Measurements from ENCODE around the gene GPX4.

The GPX4 gene

DNA sequence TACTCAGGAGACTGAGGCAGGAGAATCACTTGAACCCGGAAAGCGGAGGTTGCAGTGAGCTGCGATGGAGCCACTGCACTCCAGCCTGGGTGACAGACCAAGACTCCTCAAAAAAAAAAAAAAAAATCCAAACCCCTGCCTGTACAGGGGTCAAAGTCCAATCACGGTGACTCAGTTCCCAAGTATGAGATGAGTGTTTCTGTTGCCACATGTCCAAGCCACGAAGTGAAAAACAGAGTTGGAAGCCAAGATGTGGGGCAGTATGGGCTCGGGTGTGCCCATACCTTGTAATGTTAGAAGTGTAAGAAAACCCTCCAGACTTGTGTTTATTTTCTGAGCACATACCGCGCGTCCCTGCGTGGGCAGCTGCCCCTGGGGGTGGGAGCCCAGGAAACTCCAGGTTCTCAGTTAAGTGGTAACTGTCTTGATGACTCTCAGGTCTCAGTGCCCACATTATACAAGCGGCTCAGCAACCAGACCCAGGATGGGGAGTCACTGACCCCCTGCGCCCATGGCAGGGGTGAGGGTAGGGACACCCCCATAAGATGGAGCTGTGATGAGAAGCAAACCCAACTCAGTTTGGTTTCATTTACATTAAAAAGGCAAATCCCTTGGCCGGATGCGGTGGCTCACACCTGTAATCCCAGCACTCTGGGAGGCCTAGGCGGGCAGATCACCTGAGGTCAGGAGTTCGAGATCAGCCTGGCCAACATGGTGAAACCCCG, 1.2 kb upstream of the GPX4 start:
- in situ Hi-C loops (cut with MboI; ENCODE audit: low sequenced_read_pairs): no loop called here

DNA sequence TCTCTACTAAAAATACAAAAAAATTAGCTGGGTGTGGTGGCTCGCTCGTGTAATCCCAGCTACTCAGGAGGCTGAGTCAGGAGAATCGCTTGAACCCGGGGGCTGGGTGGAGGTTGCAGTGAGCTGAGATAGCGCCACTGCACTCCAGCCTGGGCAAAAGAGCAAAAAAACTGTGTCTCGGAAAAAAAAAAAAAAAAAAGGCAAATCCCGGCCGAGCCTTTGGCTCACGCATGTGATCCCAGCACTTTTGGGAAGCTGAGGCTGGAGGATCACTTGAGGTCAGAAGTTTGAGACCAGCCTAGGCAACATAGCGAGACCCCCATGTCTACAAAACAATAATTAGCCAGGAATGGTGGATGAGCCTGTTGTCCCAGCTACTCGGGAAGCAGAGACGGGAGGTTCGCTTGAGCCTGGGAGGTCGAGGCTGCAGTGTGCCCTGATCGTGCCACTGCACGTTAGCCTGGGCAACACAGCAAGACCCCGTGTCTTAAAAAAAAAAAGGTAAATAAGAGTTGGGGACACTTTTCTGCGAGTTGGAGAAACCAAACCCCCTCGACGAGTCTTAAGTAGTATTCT, 574 bp upstream of the GPX4 start:
- in situ Hi-C loops (cut with MboI; ENCODE audit: low sequenced_read_pairs): no loop called here

DNA sequence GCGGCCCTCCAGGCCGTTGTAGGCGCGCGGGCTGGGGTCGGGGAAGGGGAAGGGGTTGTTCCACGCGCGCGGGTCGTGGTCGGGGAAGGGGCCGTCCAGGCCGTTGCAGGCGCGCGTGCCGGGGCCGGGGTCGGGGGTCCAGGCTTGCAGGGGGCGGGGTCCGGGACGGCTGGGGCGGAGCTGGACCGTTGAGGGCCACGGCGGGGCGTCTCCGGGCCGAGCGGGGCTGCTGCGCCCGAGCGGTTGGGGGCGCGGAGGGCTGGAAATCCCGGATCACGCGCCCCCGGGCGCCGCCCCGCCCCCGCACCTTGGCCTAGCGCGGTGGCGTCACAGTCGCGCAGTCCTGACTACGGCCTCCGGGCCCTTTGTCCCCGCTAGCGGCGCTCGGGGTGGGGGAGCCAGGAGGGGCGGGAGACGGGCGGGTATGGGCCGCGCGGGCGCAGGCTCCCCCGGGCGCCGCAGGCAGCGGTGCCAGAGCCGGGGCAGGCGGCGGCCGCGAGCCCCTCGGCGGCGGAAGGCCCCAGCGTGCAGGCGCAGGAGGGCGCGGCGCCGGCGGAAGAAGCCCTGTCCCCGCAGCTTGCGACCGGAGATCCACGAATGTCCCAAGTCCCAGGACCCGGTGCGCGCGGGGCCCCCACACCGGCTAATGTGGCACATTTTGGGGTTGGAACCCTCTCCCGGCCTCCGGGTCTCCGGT, 665 bp downstream of the GPX4 start:
- in situ Hi-C loops (cut with MboI; ENCODE audit: low sequenced_read_pairs): no loop called here

DNA sequence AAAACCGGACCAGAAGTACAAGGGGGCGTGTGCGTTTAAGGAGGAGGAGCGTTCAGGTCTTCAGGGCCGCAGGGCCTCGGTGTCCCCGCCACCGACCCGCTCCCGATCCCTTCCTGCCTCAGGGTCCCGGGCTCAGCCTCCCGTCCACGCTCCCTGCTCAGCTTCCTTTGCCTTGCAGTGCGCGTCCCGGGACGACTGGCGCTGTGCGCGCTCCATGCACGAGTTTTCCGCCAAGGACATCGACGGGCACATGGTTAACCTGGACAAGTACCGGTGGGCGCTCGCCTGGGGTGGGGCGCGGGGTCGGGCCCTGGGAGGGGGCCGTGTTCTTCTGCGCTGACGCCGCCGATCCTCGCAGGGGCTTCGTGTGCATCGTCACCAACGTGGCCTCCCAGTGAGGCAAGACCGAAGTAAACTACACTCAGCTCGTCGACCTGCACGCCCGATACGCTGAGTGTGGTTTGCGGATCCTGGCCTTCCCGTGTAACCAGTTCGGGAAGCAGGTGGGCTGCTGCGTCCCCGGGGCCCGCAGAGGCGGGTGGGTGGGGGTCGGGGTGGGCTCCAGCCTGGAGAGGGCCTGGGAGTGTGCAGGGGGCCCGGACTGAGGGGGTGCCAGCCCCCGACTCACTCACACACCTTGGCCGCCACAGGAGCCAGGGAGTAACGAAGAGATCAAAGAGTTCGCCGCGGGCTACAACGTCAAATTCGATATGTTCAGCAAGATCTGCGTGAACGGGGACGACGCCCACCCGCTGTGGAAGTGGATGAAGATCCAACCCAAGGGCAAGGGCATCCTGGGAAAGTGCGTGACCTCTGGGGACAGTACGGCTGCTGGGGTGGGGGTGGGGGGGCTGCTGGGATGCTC, 1.4 kb downstream of the GPX4 start:
- in situ Hi-C loops (cut with MboI; ENCODE audit: low sequenced_read_pairs): no loop called here

DNA sequence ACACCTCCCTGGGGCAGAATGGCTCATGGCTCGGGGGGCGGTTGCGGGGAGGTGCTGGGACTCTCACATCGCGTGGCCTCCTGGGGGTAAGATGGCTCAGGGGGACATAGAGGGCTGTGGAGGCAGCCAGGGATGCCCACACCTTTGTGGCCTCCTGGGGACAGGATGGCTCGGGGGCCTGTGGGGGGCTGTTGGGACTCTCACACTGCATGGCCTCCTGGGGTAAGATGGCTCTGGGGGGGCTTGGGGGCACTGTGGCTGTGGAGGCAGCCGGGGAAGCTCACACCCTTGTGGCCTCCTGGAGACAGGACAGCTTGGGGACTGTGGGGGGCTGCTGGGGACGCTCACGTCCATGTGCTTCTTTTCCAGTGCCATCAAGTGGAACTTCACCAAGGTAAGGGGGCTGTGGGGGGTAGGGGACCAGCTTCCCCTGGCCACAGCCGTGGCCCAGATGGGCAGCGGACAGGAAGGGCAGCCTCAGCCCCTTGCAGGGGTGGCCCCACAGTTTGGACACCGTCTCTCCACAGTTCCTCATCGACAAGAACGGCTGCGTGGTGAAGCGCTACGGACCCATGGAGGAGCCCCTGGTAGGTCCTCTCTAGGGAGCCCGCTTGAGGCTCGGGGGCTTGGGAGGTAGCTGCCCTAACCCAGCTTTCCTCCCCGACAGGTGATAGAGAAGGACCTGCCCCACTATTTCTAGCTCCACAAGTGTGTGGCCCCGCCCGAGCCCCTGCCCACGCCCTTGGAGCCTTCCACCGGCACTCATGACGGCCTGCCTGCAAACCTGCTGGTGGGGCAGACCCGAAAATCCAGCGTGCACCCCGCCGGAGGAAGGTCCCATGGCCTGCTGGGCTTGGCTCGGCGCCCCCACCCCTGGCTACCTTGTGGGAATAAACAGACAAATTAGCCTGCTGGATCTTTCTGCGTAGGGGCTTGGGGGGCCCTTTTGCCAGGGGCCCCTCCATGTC, 2.4 kb downstream of the GPX4 start:
- in situ Hi-C loops (cut with MboI; ENCODE audit: low sequenced_read_pairs): no loop called here

DNA sequence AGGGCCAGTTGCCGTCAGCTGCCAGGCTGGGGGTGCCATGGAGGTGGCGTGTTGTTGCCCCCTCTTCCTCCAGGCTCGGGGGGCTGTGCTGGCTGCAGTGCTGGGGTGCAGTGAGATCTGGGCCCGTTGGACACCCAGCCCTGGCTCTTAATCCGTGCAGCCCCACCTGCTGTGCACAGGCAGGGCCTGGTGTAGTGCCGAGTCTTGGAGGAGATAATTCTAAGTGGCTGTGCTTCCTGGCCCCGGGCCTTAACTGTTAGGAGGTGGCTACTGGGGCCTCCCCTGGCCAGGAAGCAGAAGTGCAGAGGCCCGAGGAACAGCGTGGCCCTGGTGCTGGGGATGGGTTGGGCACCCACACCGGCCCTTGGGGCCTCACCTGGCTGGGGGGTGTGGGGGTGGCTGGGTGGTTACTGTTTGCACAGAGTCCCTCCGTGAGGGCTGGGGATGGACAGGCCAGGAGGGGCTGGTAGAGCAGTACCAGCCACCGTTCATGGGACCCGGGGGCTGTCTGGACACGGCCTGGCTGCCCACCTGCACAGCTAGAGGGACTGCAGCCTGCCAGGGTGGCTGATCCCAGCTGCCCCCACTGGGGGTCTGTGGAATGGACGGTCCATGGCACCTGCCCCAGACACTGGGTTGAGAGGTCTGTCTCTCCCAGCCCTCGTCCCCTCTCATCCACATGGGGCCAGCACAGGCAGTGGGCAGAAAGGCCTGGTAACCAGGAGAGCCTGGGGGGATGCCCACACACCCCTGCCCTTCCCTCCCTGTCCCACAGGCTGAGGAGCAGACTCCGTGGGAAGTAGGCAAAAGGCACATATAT, 3.3 kb downstream of the GPX4 start:
- in situ Hi-C loops (cut with MboI; ENCODE audit: low sequenced_read_pairs): no loop called here

DNA sequence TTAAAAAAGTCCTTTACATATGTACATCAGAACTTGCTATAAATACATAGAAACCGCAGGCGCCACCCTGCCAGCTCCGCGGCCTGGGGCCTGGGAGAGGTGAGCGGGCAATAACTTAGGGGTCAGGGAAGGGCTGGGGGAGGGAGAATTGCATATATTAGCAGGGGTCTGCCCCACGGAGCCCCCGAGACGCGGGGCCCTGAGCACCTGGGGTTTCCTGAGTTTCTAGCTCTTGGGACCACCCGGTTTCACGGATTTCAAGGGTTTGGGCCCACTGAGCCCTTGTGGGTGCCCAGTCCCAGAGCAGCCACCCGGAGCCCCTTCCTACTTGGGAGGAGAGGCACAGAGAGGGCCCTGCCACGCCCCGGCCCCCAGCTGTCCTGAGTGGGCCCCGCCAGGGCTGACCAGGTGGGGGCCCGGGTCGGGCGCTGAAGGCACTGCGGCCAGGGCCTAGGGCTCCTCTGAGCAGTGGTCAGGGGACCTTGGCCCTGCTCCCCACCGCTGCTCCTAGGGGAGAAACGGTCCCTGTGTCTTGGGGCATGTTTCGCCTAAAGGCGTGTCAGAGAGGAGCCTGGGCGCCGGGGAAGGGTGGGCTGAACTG, 4.0 kb downstream of the GPX4 start:
- in situ Hi-C loops (cut with MboI; ENCODE audit: low sequenced_read_pairs): no loop called here

DNA sequence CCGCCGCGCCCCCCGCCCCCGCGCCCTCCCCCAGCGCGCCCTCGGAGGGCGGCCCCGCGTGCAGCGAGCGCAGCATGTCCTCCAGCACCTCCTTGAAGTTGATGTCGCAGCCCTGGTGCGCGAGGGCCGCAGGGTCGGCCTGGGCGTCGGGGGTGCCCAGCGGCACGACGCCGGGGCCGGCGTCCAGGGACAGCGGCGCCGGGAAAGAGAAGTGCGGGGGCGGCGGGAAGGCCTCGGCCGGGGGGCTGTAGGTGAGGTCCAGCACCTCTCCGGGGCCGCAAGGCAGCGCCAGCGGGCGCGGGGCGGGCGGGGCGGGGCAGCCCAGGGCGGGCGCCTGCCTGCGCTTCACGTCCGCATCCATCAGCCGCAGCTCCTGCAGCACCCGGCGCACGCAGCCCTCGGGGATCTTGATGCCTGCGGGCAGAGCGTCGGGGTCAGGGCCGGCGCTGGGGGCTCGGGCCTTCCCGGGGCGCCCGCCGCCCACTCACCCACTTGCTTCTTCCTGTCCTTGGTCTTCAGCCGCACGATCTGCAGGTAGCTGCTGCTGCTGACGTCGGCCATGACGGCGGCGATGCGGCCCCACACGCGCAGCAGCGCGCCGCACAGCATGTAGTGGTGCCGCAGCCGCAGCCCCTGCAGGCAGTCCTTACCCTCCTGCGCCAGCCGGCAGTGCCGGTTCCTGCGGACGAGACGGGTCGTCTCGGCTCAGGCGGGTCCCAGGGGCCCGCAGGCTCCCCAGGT, 4.7 kb downstream of the GPX4 start:
- in situ Hi-C loops (cut with MboI; ENCODE audit: low sequenced_read_pairs): no loop called here

DNA sequence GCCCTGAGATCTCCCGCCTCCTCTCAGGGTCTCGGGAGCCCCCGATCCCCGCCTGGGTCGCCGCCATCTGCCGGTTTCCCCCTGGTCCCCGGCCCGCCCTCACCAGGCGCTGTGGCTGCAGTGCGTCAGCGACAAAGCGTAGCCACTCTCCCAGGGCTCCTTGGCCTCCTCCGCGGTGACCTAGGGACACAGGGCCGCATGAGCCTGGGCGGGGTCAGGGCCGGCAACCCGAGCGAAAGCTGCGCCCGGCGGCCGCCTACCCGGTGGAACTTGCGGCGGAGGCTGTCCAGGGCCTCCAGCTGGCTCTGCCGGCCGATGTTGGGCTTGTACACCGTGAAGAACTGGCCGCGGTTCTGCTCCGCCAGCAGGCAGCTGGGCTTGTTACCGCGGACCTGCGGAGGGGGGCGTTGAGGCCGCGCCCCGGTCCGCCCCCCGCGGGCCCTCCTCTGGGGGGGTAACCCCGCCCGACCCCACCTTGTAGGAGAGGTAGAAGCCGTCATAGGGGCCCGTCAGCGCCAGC, 5.3 kb downstream of the GPX4 start:
- in situ Hi-C loops (cut with MboI; ENCODE audit: low sequenced_read_pairs): no loop called here

DNA sequence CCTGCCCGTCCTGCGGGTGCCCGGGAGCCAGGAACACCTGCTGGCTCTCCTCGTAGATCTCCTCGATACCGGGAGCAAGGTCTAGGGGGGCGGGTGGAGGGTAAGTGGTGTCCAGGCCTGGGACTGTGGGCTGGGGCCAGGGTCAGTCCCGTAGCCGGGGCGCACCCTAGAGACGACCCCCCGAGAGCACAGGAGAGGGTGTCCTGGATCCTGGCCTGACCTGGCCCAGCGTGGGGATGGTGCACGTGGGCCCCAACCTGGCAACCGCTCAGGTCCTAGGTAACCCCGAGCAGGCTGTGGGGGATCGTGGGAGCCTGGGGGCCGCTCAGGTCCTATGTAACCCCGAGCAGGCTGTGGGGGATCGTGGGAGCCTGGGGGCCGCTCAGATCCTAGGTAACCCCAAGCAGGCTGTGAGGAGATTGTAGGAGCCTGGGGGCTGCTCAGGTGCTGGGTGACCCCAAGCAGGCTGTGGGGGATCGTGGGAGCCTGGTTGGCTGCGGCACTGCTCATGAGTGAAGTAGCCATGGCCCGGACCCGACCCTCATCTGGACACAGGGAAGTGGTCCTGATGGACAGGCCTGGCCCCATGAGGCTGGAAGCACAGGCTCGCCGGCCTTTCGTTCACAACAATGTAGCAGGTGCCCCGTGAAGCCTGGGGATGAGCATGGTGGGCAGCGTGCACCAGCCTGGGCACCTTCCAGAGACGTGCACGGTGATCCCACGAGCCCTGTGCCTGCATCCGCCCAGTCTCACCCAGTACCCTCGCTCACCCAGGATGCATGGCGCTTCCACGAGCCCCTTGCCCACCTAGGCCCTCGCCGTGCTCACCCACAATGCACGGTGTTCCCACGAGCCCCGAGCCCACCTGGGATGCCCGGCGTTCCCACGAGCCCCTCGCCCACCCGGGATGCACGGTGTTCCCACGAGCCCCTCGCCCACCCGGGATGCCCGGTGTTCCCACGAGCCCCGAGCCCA, 6.2 kb downstream of the GPX4 start:
- in situ Hi-C loops (cut with MboI; ENCODE audit: low sequenced_read_pairs): no loop called here

DNA sequence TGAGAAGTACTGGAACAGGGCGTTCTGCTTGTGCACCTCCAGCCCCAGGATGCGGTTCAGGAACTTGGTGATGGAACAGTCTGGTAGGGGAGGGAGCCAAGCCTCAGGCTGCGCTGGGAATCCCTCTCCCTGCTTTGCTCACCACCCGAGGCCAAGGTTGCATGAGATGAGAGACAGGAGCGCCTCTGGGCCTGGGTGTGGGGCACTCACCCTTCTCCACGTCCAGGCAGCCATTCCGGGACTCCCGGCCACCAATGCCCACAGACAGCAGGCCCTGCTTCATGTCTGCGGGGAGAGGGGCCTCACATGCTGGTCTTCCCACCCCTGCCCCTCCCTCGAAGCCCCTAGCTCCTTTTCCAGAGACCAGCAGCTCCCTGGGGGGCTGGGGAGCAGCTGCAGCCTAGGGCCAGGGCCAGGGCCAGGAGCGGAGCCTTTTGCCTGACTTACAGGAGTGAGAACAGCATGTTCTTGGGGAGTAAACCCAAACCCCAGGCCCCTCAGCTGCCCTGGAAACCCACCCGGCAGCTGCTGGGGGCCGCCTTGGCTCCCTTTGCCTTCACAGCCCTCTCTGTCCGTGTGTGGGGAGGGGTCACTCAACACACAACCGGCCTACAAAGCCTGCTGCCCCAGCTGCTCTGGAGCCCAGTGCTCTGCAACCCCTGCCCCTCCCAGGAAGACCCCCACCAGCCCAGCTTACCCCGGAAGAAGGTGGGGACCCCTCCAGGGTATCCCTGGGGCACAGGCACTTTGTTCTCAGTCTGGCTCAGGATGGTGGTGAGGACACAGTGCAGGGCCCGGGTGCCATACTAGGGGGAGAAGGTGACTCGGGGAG, 7.2 kb downstream of the GPX4 start:
- in situ Hi-C loops (cut with MboI; ENCODE audit: low sequenced_read_pairs): no loop called here

DNA sequence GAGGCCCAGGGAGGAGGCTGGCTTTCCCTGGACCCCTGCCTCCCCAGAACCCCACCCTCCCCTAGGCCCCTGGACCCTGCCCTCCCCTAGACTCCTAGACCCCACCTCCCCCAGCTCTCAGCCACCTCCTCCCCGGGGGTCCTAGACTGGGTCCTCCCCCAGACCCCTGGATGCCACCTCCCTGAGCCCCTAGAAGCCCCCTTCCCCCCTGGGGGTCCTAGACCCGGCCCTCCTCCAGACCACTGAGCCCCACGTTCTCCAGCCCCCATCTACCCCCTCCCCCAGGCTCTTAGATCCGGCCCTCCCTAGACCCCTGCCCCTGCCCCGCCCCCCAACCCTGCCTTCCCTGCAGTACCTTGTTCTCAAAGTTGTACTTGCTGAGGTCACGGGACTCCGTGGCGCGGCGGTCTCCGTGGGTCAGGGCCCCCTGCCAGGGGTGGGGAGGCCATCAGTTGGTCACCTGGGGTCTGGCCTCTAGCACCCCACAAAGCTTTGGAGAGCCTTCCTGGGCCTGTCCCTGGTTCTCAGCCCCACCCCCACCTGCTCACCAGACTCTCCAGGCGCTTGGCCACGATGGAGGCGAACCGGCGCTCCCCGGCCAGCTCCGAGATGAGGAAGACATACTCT, 8.0 kb downstream of the GPX4 start:
- in situ Hi-C loops (cut with MboI; ENCODE audit: low sequenced_read_pairs): no loop called here

DNA sequence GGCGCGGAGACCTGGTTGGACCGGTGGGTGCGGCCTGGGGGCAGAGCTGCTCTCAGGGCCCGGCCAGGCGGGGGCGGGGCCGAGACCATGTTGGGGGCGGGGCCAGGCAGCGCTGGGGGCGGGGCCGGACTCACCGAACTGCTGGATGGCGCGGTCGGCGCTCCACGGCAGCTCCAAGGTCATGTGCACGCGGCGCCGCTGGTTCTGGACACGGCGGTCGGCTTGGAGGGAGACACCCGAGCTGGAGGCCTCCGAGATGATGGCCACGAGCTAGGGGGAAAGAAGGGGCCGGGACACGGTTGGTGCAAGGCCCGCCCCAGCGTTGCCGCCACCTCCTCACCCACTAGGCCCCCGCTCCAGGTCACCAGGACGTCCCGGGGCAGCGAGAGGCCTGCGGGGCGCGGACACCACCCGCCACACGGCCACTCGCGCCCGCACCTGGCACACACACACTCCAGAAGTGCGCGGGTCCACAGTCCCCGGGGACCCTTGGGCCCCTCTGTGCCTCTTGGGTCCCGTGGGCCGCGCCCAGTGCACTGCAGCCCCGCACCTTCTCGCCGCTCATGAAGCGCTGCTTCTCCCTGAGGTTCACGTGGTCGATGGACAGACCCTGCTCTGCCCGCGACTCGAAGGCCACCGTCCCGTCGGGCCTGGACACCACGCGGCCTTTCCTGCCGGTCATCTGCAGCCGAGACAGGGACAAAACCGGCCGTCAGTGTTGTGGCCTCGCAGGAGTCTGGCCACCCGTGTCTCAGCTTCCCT, 8.7 kb downstream of the GPX4 start:
- in situ Hi-C loops (cut with MboI; ENCODE audit: low sequenced_read_pairs): no loop called here

DNA sequence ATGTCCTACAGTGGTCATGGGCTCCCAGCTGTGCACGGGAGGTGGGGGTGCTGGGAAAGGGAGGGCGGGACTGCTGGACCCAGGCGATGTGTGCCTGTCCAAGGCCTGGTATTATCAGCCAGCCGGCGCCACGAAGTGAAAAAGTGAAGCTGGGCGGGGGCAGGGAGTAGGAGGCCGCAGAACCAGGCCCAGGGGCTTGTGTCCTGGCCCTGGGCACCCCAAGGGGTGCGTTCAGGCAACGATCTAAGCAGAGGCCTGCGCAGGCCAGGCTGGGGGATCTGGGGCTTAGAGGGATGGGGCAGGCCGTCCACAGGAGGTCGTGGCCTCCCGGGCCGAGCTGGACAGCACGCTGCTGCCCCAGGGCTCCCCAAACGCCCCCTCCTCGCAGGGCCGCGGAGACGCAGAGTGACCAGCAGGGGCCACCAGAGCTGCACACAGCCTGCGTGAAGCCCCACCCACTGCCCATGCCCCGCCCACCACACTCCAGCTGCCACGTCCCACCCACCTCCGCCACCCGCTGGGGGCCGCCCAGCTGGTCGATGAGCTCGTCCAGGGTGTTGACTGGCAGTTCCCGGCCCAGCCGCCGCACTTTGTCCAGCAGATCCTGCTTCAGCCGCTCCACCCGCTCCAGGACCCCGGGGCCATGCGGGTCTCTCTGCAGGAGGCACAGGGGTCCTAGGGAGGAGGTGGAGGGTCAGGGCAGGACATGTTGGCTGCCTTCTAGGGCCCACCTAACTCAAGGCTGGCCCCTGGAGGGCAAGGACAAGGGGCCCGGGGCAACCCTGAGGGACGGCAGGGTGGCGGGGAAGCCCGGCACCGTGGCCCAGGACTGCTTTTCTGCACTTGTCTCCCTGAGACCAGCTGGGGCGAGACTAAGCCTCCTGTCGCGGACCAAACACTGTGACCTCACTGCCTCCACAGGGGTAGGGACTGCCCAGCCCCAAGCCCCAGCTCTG, 9.5 kb downstream of the GPX4 start:
- in situ Hi-C loops (cut with MboI; ENCODE audit: low sequenced_read_pairs): no loop called here
